Omental fat pad (tissue), 4 donors: ENCODE results near the gene NEAT1. TPM values are rescaled to one million over a fixed set of nuclear protein-coding genes. Genes with fewer than 3 reads are reported as not detected.

ENCODE experiments used
- ATAC-seq: fragments of 150-250 bp; one replicate; pipeline ENCODE4 v1.9.1; 2016; ENCODE audit warnings: mild to moderate bottlenecking, moderate library complexity; ENCODE audit not compliant: low FRiP score
- DNase-seq: peaks from one replicate; pipeline ENCODE4 v3.0.0-alpha.2; 2019; ENCODE audit warnings: low spot score
- CTCF ChIP-seq, 3 donors: fragments of 450-650 bp; IDR thresholded peaks; one replicate each; pipeline ENCODE4 v1.5.1; 2016 to 2017; ENCODE audit warnings: antibody characterized with exemption in 3 of 3, mild to moderate bottlenecking in 3 of 3, moderate library complexity in 2 of 3
- total RNA-seq, 4 donors: library from RNA; depleted of rRNA; stranded (reverse); fragments of >200 nt; gene quantifications; one replicate each; pipeline ENCODE4 v1.1.0, GENCODE V29; 2016

The NEAT1 gene
- total RNA-seq, 4 donors from 2014 or later: 447 to 1,169 (median 678) TPM

GRCh38 chr11:65378208-65378927, 44.2 kb upstream of the NEAT1 start:
- ATAC-seq (no peak), DNase-seq (no peak)
- no peak for TF ChIP-seq CTCF (IDR thresholded peaks at IDR 0.05)

GRCh38 chr11:65378928-65379638, 43.5 kb upstream of the NEAT1 start:
- no peak for ATAC-seq
- DNase-seq: no peak

GRCh38 chr11:65379698-65380459, 42.7 kb upstream of the NEAT1 start:
- no peak for TF ChIP-seq CTCF (IDR thresholded peaks at IDR 0.05)
- ATAC-seq (no peak), DNase-seq (no peak)

More at GRCh38 chr11:65378928-65379638, 43.5 kb upstream of the NEAT1 start:
- TF ChIP-seq CTCF (IDR thresholded peaks at IDR 0.05): no peak

- no peak for ATAC-seq
- no peak for TF ChIP-seq CTCF (IDR thresholded peaks at IDR 0.05)
- DNase-seq: no peak
Measured at GRCh38 chr11:65380460-65381119, 42.0 kb upstream of the NEAT1 start.

GRCh38 chr11:65381716-65382032, 40.9 kb upstream of the NEAT1 start:
- ATAC-seq: peak; percentile 0
- TF ChIP-seq CTCF (IDR thresholded peaks at IDR 0.05): no peak
- DNase-seq: no peak

- DNase-seq: peak; percentile 92
- TF ChIP-seq CTCF (IDR thresholded peaks at IDR 0.05): peak in 2 of 3 donors; percentile 56 to 94
- peak; percentile 91 for ATAC-seq
Measured at GRCh38 chr11:65382033-65382803, 40.4 kb upstream of the NEAT1 start, which contains the start of gene SLC25A45. Gene SLC25A45, minus strand, starts transcription at chr11:65382646. Its CDS starts 695 bp downstream, at chr11:65381951.
